Upper lobe of right lung (tissue), 1 donor: Measurements from ENCODE around the gene TNFRSF11A. TPM values are rescaled to one million over a fixed set of nuclear protein-coding genes. Genes with fewer than 3 reads are reported as not detected.

Experiments used
- ATAC-seq: fragments of 200-7000 bp; cut with Tn5 transposase; one replicate; pipeline ENCODE4 v1.9.1; 2020; ENCODE audit warnings: mild to moderate bottlenecking, moderate library complexity
- DNase-seq: peaks from one replicate; pipeline ENCODE4 v3.0.0-alpha.2; 2020
- H3K27ac ChIP-seq: fragments of 200-600 bp; one replicate; pipeline ENCODE4 v1.8.0; 2022
- H3K27me3 ChIP-seq: fragments of 200-600 bp; one replicate; pipeline ENCODE4 v1.8.0; 2022; ENCODE audit warnings: mild to moderate bottlenecking
- H3K36me3 ChIP-seq: fragments of 200-600 bp; one replicate; pipeline ENCODE4 v1.8.0; 2022
- H3K4me1 ChIP-seq: fragments of 200-600 bp; one replicate; pipeline ENCODE4 v1.8.0; 2022
- H3K4me3 ChIP-seq: fragments of 200-600 bp; one replicate; pipeline ENCODE4 v1.8.0; 2022; ENCODE audit warnings: mild to moderate bottlenecking
- H3K9me3 ChIP-seq: fragments of 200-600 bp; one replicate; pipeline ENCODE4 v1.8.0; 2022
- CTCF ChIP-seq: fragments of 200-600 bp; IDR thresholded peaks from one replicate; pipeline ENCODE4 v1.8.0; 2022; ENCODE audit warnings: antibody characterized with exemption
- intact Hi-C: fragments of 100-400 bp; cut with DNase I; formaldehyde crosslinking; loops from one replicate; pipeline ENCODE4 v1.11.0; 2022
- total RNA-seq: library from RNA; stranded (reverse); fragmentation: NEBNext Ultra II Directional; extraction: Animal tissue kit (Norgen Biotek cat#: 25700); gene quantifications from one replicate; pipeline ENCODE4 v1.2.1, GENCODE V29; 2021
- donor health status: DM: no; HTN: yes; CAD: no; lungs with severe emphysema.

Gene TNFRSF11A
- total RNA-seq, 1 donor from 2014 or later = 2.5 TPM

- Histone ChIP-seq H3K9me3 (no peaks in the 10 kb centered on the region), H3K4me1 (no peaks in the 10 kb centered on the region), H3K36me3 (no peaks in the 10 kb centered on the region), H3K27ac (no peak overlapping the region), H3K4me3 (no peak overlapping the region), H3K27me3 (no peaks in the 10 kb centered on the region)
- no peak for ATAC-seq
- no peak for DNase-seq
- TF ChIP-seq CTCF = no peak
- intact Hi-C loops = no loop called here
Measured at GRCh38 chr18:62396381-62396780, 71.3 kb downstream of the TNFRSF11A start.

- ATAC-seq (no peak), DNase-seq (no peak)
- TF ChIP-seq CTCF = no peak
- Histone ChIP-seq H3K4me1 (no peaks in the 10 kb centered on the region), H3K9me3 (no peaks in the 10 kb centered on the region), H3K27ac (no peak overlapping the region), H3K4me3 (no peak overlapping the region), H3K36me3 (no peaks in the 10 kb centered on the region), H3K27me3 (no peaks in the 10 kb centered on the region)
- intact Hi-C loops = no loop called here
Measured at GRCh38 chr18:62396967-62397366, 71.9 kb downstream of the TNFRSF11A start.

- Histone ChIP-seq H3K27ac (no peak overlapping the region), H3K4me3 (no peak overlapping the region), H3K27me3 (no peaks in the 10 kb centered on the region), H3K4me1 (no peaks in the 10 kb centered on the region), H3K9me3 (no peaks in the 10 kb centered on the region), H3K36me3 (no peaks in the 10 kb centered on the region)
- no peak for TF ChIP-seq CTCF
- DNase-seq (no peak), ATAC-seq (no peak)
- intact Hi-C loops = no loop called here
Measured at GRCh38 chr18:62398291-62398690, 73.2 kb downstream of the TNFRSF11A start.

- H3K27me3 ChIP-seq = no peaks in the 10 kb centered on the region
- H3K4me1 ChIP-seq = no peaks in the 10 kb centered on the region
- ATAC-seq = peak; percentile 69
- H3K9me3 ChIP-seq = no peaks in the 10 kb centered on the region
- intact Hi-C loops = no loop called here
- H3K27ac ChIP-seq = no peak overlapping the region
- DNase-seq = no peak
- H3K4me3 ChIP-seq = no peak overlapping the region
- no peak for TF ChIP-seq CTCF
- no peaks in the 10 kb centered on the region for H3K36me3 ChIP-seq
Measured at GRCh38 chr18:62399276-62399675, 74.2 kb downstream of the TNFRSF11A start.

GRCh38 chr18:62399781-62400308 is 74.7 kb downstream of the TNFRSF11A start:
- no peak for DNase-seq
- H3K4me1 ChIP-seq = no peaks in the 10 kb centered on the region

More at GRCh38 chr18:62399781-62400308, 74.7 kb downstream of the TNFRSF11A start:
- H3K36me3 ChIP-seq = no peaks in the 10 kb centered on the region
- peak; percentile 25 for ATAC-seq
- intact Hi-C loops = no loop called here
- no peak overlapping the region for H3K27ac ChIP-seq
- no peaks in the 10 kb centered on the region for H3K27me3 ChIP-seq
- H3K4me3 ChIP-seq = no peak overlapping the region
- TF ChIP-seq CTCF = no peak
- H3K9me3 ChIP-seq = no peaks in the 10 kb centered on the region
